Sigmoid colon (tissue), 4 donors: ENCODE results near the gene CCT4.

Source experiments
- CTCF ChIP-seq, 4 experiments: fragments of 450-650 bp in 3 of 4; fragments of 200-600 bp in 1 of 4; IDR thresholded peaks; one replicate each; pipeline ENCODE4 v1.5.1; 2016 to 2019; ENCODE audit warnings: antibody characterized with exemption in 4 of 4, mild to moderate bottlenecking in 3 of 4, moderate library complexity in 2 of 4
- EP300 ChIP-seq, 4 donors: sonication (generic); formaldehyde crosslinking; IDR thresholded peaks; one replicate each; pipeline ENCODE4 v1.6.1; 2017; ENCODE audit warnings: antibody characterized with exemption in 4 of 4
- POLR2A ChIP-seq, 2 donors: fragments of 450-650 bp; IDR thresholded peaks; one replicate each; pipeline ENCODE4 v1.6.1; 2016; ENCODE audit warnings: antibody characterized with exemption in 2 of 2, mild to moderate bottlenecking in 2 of 2, moderate library complexity in 2 of 2
- POLR2AphosphoS5 ChIP-seq, 4 donors: sonication (generic); formaldehyde crosslinking; IDR thresholded peaks; one replicate each; pipeline ENCODE4 v1.6.1; 2017; ENCODE audit warnings: antibody characterized with exemption in 4 of 4

GRCh38 chr2:61882850-61883249 lies 5.6 kb downstream of the CCT4 start:
- no peak for TF ChIP-seq CTCF (IDR thresholded peaks at IDR 0.05)
- no peak for TF ChIP-seq EP300 (IDR thresholded peaks at IDR 0.05)
- TF ChIP-seq POLR2AphosphoS5 (IDR thresholded peaks at IDR 0.05), result no peak
- no peak for TF ChIP-seq POLR2A (IDR thresholded peaks at IDR 0.05)
